Right lobe of liver (tissue), 4 donors: ENCODE data around the gene CNOT2.
"Not testable (repeated sequence)": the region's sequence is repeated elsewhere in the genome, so short reads cannot be mapped to it uniquely, and the experiment has no call there.

Source experiments
- CTCF ChIP-seq, 4 donors: fragments of 200-600 bp in 3 of 4; fragments of 450-650 bp in 1 of 4; IDR thresholded peaks; one replicate each; pipeline versions ENCODE4 v1.5.1 to v1.8.0; 2016 to 2022; ENCODE audit warnings: antibody characterized with exemption in 4 of 4, mild to moderate bottlenecking in 2 of 4
- POLR2A ChIP-seq: fragments of 450-650 bp; IDR thresholded peaks from one replicate; pipeline ENCODE4 v1.6.1; 2017; ENCODE audit warnings: antibody characterized with exemption, mild to moderate bottlenecking
- donor health status: DM: no; HTN: no; CAD: no.
- donor health status: DM: no; HTN: no; CAD: no.
- donor health status: DM: no; HTN: yes; CAD: no.

GRCh38 chr12:70392631-70393030 is 149.4 kb downstream of the CNOT2 start:
- not testable (repeated sequence) for TF ChIP-seq CTCF (IDR thresholded peaks at IDR 0.05); POLR2A
